ENCODE data around the gene DPP6.

DNA sequence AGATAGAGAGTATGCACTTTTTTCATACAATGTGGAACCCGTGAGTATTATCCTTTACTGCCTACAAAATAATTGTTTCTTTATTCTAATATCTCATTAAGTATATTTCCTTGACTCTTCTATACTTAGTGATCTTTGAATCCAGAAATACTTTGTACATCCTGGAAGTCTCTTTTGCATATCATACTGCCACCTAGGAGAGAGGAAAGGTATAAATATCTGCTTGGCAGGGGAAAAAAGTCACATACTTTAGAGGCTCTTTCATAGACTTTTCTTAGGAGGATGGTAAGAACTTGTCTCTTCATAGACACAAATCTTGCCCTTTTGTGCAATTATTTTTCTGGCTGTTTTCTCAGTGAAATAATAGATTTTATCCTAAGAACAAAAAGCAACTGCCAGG lies 514.7 kb downstream of the DPP6 start:
- TF ChIP-seq, protein P1, sequence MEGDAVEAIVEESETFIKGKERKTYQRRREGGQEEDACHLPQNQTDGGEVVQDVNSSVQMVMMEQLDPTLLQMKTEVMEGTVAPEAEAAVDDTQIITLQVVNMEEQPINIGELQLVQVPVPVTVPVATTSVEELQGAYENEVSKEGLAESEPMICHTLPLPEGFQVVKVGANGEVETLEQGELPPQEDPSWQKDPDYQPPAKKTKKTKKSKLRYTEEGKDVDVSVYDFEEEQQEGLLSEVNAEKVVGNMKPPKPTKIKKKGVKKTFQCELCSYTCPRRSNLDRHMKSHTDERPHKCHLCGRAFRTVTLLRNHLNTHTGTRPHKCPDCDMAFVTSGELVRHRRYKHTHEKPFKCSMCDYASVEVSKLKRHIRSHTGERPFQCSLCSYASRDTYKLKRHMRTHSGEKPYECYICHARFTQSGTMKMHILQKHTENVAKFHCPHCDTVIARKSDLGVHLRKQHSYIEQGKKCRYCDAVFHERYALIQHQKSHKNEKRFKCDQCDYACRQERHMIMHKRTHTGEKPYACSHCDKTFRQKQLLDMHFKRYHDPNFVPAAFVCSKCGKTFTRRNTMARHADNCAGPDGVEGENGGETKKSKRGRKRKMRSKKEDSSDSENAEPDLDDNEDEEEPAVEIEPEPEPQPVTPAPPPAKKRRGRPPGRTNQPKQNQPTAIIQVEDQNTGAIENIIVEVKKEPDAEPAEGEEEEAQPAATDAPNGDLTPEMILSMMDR (IDR thresholded peaks at IDR 0.05) = peak in 4 of 7 experiments; percentile 7 to 34 (median 18)
- no peak for TF ChIP-seq POLR2A (IDR thresholded peaks at IDR 0.05)
